ENCODE measurements around the gene RAPGEF4.

RAPGEF4 gene

GRCh38 chr2:172927641-172928357 lies 192.2 kb downstream of the RAPGEF4 start:
- no peak overlapping the region for H3K4me3 ChIP-seq (ENCODE audit: low read depth, low read length)
- ChIA-PET CTCF (interaction anchor here (0.7 to 8.4 kb wide), 7 partner anchors 15 to 283 kb away, joined by 3 to 254 read pairs (median 4); no protein-coding TSS in a partner anchor), POLR2A (interaction anchor here (0.6 kb wide), 1 partner anchor 57 kb away, joined by 3 read pairs; no protein-coding TSS in a partner anchor)
- TF ChIP-seq CTCF (IDR thresholded peaks at IDR 0.05; ENCODE audit: insufficient read depth, low read length, missing control alignments): no peak
- peak; percentile 89 for DNase-seq (ENCODE audit: low read depth, low spot score)

GRCh38 chr2:172928756-172929155 lies 193.1 kb downstream of the RAPGEF4 start:
- peak; percentile 58 for DNase-seq (ENCODE audit: low read depth, low spot score)

GRCh38 chr2:172929644-172930043 lies 194.0 kb downstream of the RAPGEF4 start:
- ChIA-PET POLR2A (no interaction called here), CTCF (interaction anchor here (0.8 to 8.4 kb wide), 14 partner anchors 9 to 134 kb away, joined by 3 to 254 read pairs (median 20); no protein-coding TSS in a partner anchor)
- no peak overlapping the region for H3K4me3 ChIP-seq (ENCODE audit: low read depth, low read length)
- no peak for TF ChIP-seq CTCF (IDR thresholded peaks at IDR 0.05; ENCODE audit: insufficient read depth, low read length, missing control alignments)
- DNase-seq (ENCODE audit: low read depth, low spot score): no peak

More at GRCh38 chr2:172928756-172929155, 193.1 kb downstream of the RAPGEF4 start:
- CTCF ChIA-PET: interaction anchor here (0.7 to 8.4 kb wide), 4 partner anchors 64 to 282 kb away, joined by 3 to 254 read pairs (median 10); no protein-coding TSS in a partner anchor
- TF ChIP-seq CTCF (IDR thresholded peaks at IDR 0.05; ENCODE audit: insufficient read depth, low read length, missing control alignments): no peak
- POLR2A ChIA-PET: no interaction called here
- H3K4me3 ChIP-seq (ENCODE audit: low read depth, low read length): no peak overlapping the region

- no peak for DNase-seq (ENCODE audit: low read depth, low spot score)
- H3K4me3 ChIP-seq (ENCODE audit: low read depth, low read length): no peak overlapping the region
- TF ChIP-seq CTCF (IDR thresholded peaks at IDR 0.05; ENCODE audit: insufficient read depth, low read length, missing control alignments): no peak
- ChIA-PET POLR2A (no interaction called here), CTCF (interaction anchor here (0.7 to 8.4 kb wide), 48 partner anchors 8 to 336 kb away, joined by 3 to 254 read pairs (median 10); no protein-coding TSS in a partner anchor)
Observed at GRCh38 chr2:172930871-172931255, 195.2 kb downstream of the RAPGEF4 start.

- CTCF ChIA-PET: interaction anchor here (0.7 to 8.4 kb wide), 77 partner anchors 8 to 448 kb away, joined by 3 to 254 read pairs (median 7); no protein-coding TSS in a partner anchor
- POLR2A ChIA-PET: interaction anchor here (0.6 kb wide), 1 partner anchor 318 kb away, joined by 3 read pairs; no protein-coding TSS in a partner anchor
- no peak for TF ChIP-seq CTCF (IDR thresholded peaks at IDR 0.05; ENCODE audit: insufficient read depth, low read length, missing control alignments)
- DNase-seq (ENCODE audit: low read depth, low spot score): no peak
- H3K4me3 ChIP-seq (ENCODE audit: low read depth, low read length): no peak overlapping the region
Observed at GRCh38 chr2:172931256-172931894, 195.7 kb downstream of the RAPGEF4 start.
